ENCODE measurements around the gene GCK.

DNA sequence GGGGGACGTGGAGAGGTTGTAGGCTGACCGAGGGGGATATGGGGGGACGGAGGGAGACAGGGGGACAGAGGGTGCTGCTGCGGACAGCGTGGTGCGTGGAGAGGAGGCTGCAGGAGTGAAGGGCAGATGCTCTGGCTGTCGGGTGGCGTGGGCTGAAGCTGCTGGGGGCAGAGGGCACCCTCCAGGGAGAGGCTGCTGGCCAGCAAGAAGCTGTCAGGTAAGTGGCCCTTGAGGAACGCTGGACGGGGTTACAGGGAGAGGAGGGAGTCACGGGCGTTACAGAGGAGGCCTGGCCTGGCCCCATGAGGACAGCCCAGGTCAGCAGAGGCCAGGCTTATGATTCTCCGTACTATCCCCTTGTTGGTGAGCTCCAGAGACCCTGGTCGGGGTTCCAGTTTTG, 38.7 kb upstream of the GCK start:
- no peak for TF ChIP-seq EZH2phosphoT487 (IDR thresholded peaks at IDR 0.05; ENCODE audit: low read depth, severe bottlenecking, unreplicated experiment)
- TF ChIP-seq EZH2 (IDR thresholded peaks at IDR 0.05; ENCODE audit: borderline replicate concordance) = no peak
